ENCODE measurements around the gene LITAF.
A peak's percentile ranks its signal among the peaks of the same experiment; 100 is the strongest.

DNA sequence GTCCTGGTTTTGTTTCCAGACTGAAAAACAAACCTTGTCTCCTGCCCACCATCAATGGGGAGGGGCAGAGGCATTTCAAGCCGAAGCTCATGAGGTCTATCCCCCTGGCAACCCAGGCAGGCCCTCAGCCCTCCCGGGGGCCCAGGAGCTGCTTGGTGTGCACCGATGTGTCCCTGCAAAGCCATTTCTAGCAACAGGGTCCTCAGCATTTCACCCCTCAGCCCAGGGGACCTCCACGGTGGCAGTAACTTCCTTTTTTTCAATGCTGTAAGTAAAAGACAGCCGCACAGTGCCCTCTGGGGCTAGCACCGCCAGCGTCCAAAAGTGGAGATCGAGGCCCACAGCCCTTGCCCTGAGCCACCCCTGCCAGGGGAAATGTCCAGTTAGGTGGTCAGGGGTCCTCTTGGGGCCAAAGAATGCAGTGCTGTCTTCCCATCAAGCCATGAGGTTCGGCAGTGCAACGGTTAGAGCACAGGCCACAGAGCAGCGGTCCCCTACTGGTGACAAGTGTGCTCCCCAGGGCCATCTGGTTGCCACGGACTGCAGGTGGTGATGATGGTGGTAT, 79.9 kb downstream of the LITAF start:
- TF ChIP-seq, protein P1, sequence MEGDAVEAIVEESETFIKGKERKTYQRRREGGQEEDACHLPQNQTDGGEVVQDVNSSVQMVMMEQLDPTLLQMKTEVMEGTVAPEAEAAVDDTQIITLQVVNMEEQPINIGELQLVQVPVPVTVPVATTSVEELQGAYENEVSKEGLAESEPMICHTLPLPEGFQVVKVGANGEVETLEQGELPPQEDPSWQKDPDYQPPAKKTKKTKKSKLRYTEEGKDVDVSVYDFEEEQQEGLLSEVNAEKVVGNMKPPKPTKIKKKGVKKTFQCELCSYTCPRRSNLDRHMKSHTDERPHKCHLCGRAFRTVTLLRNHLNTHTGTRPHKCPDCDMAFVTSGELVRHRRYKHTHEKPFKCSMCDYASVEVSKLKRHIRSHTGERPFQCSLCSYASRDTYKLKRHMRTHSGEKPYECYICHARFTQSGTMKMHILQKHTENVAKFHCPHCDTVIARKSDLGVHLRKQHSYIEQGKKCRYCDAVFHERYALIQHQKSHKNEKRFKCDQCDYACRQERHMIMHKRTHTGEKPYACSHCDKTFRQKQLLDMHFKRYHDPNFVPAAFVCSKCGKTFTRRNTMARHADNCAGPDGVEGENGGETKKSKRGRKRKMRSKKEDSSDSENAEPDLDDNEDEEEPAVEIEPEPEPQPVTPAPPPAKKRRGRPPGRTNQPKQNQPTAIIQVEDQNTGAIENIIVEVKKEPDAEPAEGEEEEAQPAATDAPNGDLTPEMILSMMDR (IDR thresholded peaks at IDR 0.05; ENCODE audit: insufficient read depth, low read length, poor library complexity, severe bottlenecking), result peak; percentile 18
- TF ChIP-seq EZH2phosphoT487 (conservative IDR thresholded peaks at IDR 0.05; ENCODE audit: low read length), result no peak

All from SU-DHL-6 (cell line).